ENCODE data around the gene RHOT1.
"Not testable (repeated sequence)": the region's sequence is repeated elsewhere in the genome, so short reads cannot be mapped to it uniquely, and the experiment has no call there.

The RHOT1 gene

DNA sequence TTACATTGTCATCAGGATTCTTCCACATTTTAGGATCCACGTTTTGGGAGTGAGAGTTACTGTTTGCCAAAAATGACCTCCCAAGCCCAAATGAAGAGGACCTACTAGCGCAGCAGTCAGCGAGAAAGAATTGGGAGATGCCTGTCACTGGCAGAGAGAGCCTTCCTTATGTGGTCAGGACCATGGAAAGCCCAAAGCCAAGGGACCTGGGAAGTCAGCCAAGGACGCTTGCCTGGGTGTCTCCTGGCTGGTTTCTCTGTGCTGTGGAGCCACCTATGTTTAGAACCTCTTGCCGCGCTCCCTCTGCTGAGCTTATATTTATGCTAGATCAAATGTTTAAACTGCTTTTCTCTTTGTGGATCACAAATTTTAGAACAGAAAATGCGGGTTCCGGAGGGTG, 98.4 kb downstream of the RHOT1 start:
- DNase-seq: no peak

DNA sequence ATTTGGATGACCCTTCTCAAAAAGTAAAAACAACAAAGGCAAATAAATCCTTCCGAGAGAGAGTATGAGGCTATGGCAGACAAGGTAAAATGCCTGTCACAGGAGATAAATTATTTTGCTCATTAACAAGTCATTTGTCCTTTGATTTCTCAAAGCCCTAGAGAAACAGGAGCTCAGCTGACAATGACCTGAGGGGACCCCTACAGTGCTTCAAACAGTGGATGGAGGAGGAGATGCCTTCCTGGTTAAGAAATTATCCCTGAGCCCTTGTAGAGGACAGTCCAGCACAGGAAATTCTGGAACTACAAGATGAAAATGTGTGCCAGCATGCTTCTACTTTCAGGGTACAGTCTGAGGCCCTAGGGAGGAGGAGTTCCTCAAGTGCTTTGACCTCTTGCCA, 99.3 kb downstream of the RHOT1 start:
- no peak for DNase-seq

DNA sequence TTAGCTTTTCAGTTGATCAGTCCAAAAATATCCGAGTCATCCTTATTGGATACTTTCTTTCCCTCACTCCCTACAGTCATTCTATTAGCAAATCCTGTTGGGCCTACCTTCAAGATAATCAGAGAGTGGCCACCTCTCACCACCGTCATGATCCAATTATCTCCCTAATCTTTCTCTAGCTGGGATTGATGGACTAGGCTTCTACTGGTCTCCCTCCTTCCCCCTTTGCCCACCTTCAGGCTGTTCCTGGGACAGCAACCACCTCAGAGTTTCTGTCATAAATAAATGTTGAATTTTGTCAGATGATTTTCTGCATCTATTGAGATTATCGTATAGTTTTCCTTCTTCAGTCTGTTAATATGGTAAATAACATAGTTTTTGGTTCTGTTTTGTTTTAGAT, 107.2 kb downstream of the RHOT1 start:
- no peak for DNase-seq

DNA sequence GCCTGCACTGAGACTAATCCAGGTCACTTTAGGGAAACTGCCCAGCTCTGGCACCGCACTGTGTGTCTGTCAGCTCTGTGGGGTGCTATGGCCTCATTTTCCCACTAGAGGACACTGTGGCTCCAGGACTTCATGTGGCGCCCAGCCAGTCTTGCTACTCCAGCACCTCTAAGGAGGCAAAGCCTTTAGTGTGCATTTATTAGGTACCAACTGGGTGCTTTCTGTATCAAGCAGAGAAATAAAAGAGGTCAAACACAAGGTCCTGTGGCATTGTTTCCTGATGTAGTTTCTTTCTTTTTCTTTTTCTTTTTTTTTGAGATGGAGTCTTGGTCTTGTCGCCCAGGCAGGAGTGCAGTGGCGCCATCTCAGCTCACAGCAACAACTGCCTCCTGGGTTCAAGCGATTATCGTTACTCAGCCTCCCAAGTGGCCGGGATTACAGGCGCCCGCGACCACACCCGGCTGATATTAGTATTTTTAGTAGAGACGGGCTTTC, 110.9 kb downstream of the RHOT1 start:
- DNase-seq: peak; percentile 54

DNA sequence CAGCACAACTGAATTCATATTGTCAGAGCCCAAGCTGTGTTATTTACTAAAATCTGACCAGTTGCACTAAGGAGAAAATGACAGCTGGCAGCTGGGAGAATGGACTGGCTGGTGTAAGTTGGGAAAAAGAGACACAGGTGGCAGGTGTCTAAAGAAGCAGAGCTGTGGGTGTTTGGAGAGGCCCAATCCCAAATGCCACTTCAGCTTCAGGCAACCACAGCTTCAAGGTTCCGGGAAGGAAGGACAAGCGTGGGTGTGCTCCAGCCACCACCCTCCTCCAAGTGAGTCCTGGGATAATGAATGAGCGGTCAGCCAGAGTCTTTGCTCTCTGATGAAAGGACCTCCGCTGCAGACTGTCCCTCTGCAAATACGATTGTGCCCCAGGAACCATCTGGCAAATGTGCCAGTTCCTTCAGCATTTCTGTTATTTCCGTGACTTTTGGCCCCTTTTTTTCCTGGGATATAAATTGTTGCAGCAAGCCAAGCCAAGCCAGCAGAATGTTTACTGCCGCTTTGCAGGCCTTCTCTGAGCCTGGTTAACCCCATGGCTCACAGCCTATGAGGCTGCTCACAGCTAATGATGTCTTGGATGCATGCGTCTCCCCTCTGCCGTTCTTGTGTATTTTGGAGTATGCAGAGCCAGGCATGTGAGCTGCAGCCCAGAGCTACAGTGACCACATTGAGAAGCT, 113.9 kb downstream of the RHOT1 start:
- no peak for DNase-seq

DNA sequence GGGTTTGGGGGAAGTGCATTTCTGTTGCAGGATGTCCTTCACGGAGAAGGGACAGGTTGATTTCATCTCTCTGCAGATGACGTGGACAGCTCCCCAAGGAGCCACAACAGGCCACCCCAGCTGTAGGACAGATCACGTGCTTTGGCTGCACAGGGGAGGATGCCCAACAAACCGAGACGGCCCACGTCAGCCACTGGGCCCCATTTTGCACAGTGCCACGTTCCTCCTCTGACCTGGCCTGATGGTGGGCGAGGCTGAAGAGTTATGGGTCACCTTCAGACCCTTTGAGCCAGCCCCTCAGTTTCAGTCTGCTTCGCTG, 114.4 kb downstream of the RHOT1 start:
- no peak for DNase-seq

DNA sequence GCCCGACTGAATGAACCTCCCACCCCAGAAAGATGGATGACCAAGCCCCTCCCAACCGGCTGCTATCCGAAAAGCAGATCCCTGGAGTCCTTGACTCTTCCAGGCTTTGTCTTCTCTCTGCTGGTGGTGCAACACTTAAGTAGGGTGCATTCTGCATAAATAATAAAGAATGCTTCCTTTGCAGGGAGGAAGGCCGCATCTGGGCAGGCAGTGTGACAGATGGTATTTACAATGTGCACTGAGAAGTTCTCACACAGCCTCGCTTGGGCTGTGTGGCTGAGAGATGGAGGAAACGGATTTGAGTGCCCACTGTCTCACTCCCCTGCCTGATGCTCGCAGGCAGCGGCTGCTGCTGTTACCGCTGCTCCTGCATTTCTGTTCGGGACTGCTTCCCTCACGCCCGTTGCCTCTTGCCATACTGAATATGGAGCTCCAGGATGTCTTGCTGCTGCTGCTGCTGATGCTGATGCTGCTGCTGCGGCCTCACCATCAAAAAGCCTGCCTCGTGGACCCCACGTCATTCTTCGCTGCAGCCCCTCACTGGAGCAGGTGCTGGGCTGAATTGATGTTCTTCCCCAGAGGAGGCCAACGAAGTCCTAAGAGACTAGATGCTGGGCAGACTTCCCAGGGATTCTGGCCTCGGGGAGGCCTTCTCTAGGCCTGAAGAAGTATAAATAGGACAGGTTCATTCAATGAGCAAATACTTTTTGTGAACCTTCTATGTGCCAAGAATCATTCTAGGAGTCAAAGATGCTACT, 116.3 kb downstream of the RHOT1 start:
- no peak for DNase-seq

DNA sequence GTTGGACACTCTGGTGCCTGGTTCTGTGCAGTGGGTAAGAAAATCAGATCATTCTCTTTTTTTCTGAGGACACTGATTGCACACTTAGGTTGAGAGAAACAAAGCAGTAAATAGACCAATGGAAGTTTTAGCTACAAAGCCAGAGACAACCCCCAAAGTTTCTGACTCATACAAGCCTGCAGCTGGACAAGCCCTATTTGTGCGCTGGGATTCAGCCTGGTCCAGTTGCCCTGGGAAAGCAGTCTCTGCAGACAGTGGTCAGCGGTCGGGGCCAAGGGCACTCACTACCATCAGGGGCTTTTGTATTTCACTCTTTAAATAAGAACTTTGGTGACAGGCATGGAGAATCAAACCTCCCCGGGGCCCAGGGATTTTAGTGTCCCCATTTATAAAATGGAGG, 117.3 kb downstream of the RHOT1 start:
- no peak for DNase-seq

DNA sequence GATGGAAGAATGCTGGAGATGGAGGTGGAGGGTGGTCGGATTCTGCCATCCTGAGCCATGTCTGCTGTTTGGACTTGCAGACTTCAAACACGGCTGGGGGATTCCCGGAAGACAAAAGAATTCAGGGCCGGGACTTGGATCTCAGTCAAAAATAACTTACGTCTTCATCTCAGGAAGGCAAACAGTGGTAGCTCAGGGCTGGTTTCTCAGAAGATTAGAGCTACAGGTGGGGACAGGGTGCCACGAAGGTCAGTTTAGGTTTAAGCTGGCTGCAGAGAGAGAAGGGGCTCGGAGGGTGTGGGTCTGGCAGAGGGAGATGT, 119.1 kb downstream of the RHOT1 start:
- DNase-seq: no peak

DNA sequence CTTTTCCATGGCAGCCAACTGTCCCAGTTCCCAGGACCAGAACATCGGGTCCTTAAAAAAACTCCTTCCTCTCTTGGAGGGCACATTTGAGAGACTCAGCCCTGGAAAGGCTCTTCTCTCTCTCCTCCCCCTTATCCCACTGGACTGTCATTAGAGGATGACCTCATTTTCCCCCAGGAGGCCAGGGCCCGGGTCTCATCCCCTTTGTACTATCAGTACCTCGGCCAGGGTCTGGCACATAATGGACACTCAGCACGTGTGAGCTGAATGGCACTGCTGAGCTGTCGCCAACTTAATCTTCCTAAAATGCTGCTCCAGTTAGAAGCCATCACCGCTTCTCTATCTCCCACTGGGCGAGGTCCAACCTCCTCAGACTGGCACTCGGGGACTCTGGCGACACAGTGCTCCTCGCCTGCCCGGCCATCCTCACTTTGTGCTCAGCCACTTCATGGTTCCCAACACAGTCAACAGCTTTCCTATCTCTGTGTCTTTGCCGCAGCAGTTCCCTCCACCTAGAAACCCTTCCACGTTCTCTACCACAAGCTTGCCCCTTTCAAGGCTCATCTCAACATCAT, 119.7 kb downstream of the RHOT1 start:
- no peak for DNase-seq

DNA sequence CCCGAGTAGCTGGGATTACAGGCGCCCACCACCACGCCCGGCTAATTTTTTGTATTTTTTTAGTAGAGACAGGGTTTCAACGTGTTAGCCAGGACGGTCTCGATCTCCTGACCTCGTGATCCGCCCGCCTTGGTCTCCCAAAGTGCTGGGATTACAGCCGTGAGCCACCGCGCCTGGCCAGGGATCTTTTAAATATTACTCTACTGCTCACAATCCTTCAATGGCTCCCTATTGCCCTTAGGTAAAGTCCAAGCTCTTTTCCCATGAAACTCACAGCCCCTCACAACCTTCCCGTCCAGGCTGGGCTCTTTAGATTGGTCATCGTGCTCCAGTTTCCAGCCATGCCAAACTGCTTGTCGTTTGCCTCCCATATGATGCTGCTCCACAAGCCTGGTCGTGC, 121.2 kb downstream of the RHOT1 start:
- not testable (repeated sequence) for DNase-seq

DNA sequence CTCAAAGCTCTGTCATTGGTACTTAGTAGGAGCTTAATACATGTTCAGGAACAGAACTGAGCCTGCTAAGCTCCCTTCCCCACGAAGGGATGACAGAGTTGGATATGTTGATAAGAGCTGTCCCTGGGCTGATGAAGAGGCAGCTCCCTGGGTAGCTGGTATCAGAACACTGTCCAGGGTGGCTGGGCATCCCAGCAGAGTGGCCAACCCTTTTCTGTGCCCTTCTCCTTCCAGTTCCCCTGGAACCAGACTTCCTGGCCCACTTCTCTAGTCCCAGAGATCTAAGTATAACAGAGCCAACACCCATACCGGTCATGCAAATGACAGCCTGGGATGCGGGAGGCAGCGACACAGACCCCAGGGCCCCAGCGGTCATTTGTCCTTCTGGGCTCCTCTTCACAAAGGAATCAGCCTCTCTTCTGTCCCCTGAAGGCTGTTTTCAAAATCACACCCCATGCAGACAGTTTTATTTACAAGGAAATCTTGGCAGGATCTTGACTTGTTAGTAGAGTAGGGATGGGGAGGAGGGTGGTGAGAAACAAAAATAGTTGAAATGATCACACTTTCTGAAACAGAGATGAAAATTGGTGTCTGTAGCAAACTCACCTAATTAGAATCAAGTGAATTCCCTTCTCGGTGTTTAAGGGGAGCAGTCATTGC, 122.0 kb downstream of the RHOT1 start:
- DNase-seq: no peak

DNA sequence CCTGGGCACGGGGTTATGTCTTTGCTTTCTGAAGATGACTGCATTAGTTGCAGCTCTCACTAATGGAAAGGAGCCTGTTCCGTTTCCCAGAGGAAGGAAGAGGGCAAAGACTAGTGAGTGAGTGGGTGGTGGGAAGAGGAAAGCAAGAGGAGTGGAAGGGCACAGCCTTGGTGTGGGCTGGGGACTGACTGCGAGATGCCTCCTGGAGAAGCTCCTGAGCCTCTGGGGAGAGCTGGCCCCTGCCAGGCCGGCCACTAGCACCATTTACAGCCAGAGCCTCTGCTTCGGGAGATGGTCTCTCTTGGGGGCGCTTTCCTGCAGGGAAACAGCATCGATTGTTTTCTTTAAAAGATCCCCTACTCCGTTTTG, 122.5 kb downstream of the RHOT1 start:
- no peak for DNase-seq

DNA sequence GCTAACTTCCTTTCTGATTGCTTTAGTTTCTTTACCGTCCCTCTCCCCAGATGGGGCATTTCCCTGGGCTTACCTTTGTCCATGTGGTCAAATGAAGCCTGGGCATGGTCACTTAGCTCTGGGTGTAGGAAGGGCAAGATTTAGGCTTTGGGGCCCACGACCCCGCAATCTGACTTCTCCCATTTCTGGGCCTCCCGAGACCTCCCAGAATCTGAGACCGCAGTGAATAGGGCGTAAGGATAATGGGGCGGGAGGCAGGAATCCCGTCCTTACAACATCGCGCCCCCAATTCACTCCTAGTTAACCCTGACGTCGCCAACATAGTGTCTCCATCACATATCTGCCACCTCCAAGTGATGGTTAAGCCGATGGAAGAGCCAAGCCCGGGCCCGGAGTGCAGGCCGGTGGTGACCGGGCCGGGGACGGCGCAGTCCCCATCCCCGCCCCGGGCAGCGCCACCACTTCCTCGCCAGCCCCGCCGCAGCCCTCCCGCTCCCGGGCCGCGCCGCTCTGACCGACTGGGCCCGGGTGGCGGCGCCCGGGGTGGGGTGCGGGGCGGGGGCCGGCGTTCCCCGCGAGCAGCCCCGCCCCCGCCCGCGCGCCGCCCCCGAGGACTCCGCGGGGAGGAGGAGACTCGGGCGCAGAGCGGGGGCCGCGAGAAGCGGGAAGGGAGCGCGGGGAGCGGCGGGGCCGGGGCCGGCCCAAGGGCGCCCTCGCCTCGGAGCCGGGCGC, 123.1 kb downstream of the RHOT1 start, which contains the start of gene RHBDL3:
TSS of gene RHBDL3 (plus strand) at position 641 of the 732 bp plus-strand sequence. CDS start 358 bp downstream, outside the sequence.
- DNase-seq: no peak

DNA sequence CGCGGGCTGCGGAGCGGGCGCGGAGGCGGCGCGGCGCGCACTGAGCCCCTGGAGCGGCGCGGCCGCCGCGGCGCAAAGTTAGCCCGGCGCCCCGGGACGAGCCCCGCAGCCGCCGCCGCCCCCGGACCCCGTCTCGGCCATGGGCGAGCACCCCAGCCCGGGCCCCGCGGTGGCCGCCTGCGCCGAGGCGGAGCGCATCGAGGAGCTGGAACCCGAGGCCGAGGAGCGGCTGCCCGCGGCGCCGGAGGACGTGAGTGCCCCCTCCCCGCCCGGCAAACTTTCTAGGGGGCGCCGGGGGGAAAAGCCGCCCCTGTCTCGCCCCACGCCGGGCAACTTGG, 123.7 kb downstream of the RHOT1 start:
- no peak for DNase-seq

DNA sequence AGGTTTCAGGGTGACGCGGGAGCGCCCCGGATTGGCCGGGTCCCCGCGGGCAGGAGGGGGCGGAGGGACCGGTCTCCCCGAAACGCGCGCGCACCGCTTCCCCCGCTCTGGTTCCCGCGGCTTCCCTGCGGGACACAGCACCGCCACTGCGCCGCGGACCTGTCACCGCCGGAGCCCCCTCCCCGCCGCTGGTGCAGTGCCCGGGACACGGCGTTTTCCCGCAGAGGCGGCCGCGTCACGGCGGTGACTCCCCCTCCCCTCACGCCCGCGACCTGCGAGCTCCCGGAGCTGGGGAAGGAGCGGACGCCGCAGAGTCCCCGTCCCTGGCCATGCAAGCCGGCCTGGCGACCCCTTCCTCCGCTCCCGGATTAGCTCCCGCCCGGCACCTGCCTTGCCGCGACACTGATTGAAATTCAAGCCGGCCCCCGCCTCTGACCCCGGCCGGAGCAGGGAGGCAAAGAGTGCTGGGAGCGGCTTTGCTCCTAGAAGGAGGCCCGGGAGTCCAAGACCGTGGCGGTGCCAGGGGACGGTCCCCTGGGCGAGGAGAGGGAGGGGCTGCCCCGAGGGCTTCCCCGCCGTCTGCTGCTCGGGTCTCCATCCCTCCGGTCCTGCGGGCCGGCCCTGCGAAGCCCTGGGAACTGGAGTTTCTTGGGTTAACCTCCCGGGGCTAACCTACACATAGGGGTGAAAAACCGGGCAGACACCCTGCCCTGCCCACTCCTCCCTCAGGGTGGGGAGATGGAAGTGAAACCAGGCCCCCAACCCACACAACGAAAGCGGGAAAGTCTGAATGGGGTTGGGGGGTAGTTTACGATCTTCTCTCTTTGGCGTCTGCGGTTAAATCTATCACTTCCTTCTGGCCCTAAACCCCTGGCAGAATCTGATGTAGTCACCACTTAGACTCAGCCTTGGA, 124.3 kb downstream of the RHOT1 start:
- no peak for DNase-seq

DNA sequence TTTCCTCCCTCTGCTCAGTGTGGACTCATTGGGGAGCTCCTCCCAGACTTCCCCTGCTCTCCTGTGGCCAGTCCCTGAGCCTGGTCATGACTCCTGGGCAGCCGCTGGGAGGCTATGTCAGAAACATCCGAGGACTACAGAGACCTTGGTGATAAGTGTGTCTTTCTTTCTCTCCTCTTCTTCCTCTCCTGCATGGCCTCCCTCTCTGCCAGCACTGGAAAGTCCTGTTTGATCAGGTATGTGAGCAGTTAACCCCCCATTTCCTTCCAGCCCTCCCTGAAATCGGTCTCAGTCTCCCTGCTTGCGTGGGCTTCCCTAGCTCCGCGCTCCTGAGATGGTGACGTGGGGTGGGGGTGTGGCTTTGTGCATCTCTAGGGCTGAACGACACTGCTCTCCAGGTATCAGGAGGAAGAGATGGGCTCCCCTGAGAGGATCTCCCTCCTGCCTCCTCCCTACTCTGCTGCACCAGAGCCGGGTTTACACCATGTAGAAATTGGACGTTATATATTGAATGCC, 125.4 kb downstream of the RHOT1 start:
- peak; percentile 30 for DNase-seq

DNA sequence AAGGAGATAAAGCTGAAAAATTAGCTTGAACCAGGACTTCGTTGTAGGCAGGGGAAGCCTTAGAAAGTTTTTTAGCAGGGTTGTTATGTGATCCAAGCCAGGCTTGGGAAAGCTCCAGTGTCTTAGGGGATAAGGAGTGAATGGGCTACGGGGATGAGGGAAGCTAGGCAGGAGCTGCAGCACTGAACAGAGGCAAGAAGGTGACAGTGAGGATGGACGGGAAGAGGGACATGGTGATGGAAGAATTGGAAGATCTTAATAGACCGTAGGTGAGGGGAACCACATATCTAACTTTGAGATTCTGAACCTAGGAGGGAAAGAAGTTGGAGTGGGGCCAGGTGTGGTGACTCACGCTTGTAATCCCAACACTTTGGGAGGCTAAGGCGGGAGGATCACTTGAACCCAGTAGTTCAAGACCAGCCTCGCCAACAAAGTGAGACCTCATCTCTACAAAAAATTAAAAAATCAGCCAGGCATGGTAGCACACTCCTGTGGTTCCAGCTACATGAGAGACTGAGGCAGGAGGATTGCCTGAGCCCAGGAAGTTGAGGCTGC, 126.5 kb downstream of the RHOT1 start:
- no peak for DNase-seq

DNA sequence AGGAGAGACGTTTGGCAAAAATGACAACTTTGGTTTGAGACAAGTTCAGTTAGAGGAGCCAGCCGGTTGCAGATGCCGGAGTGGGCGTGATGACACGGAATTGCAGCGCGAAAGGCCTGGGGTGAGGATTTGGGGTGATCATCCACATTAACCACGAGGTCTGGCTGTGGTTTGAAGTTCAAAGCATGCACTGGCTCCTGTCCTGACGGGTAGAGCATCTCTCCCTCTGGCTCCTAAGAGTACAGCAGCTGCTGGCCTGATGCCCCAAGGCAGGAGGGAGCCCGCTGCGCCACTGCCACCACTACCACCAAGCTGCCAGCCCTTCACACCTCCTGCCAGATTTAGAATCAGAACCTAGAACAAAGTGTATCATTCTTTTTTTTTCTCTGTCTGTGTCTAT, 127.1 kb downstream of the RHOT1 start:
- DNase-seq: no peak

DNA sequence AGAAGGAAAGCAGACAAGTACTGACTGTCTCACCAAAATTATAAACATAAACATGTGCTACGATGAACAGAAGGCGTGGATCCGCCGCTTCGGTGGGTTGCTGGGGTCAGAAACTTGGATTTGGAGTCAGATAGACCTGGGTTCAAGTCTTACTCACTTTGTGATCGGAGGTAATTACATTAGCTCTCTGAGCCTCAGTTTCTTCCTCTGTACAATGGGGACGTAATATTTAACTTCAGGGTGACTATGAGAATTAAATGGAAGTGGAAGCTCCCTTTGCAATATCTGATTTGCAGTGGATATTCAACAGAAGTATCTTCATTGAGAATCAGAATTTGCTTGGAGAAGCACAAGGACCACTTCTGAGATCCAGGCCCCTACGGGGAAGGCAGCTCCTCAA, 129.5 kb downstream of the RHOT1 start:
- DNase-seq: no peak

DNA sequence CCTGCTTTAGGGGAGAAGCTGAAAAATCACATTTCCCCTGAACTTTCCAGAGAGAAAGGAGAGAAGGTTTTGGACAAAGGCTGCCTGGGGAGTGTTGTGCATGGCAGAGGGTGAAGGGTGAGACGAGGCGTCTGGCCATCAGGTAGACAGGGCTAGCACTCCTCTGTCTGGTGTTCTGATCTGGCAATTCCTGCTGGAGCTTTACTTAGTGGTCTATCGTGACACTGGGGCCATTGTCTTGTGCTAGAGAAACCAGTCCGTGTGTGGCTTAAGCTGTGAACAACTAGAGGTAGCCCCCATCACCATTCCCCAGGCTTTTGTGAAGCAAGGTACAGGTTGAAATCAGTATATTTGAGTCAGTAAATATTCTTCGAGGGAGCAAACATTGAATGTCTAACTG, 131.8 kb downstream of the RHOT1 start:
- DNase-seq: no peak

DNA sequence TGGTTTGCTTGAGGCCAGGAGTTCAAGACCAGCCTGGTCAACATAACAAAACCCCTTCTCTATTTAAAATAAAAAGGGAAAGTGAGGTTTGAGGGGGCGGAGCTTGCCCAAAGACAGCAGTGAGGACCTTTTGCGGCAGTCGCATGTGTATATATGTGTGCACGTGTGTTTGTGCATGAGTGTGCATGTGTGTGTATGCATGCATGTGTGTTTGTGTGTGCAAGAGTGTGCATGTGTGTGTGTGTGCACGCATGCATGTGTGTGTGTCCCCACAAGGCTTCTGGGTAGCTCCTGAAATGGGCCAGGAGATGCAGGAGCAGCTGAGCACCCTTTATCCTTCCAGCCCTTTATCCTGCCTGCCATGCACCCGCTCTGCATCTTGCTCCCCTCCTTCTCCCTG, 132.3 kb downstream of the RHOT1 start:
- no peak for DNase-seq

Data from activated T-cell treated with anti-CD3 and anti-CD28 coated beads for 4 hours (primary cell).